K562 (cell line): ENCODE data around the gene ITGAD. TPM values are rescaled to one million over a fixed set of nuclear protein-coding genes. Genes with fewer than 3 reads are reported as not detected.

ENCODE experiments used
- ATAC-seq: fragments of 200-7000 bp; cut with Tn5 transposase; 3 replicates; pipeline ENCODE4 v1.9.1; 2020; ENCODE audit warnings: moderate library complexity
- BruUV-seq: library from RNA; stranded (reverse); fragments of 400-500 nt; replicated peaks from 2 replicates; lab custom pipeline; 2021; lab: Mats Ljungman, UMichigan
- CTCF ChIA-PET: fragments of 300-600 bp; formaldehyde crosslinking; extraction: SDS; loops from one replicate; lab custom pipeline; 2021; ENCODE audit warnings: low intra/inter-chr PET ratio; lab: Yijun Ruan, JAX
- POLR2A ChIA-PET: fragments of 300-600, 350-650 bp; sonication (Branson Sonifier 250); formaldehyde crosslinking; extraction: SDS; loops from one replicate; lab custom pipeline; 2021; ENCODE audit warnings: antibody characterized with exemption, inconsistent platforms; lab: Yijun Ruan, JAX
- DNase-seq, 4 experiments: peaks; one replicate each; pipeline versions ENCODE4 v3.0.0 to v3.0.0-alpha.2; 2011 to 2018; ENCODE audit warnings: low spot score in 3 of 4, mixed read lengths in 3 of 4; ENCODE audit errors: extremely low read depth in 1 of 4
- FAIRE-seq: peaks from 2 replicates; lab custom pipeline; 2011; peaks lifted over from hg19 to GRCh38; lab: Jason Lieb, UNC
- H2AFZ ChIP-seq: 2 replicates; pipeline ENCODE4 v1.6.0; 2011; ENCODE audit warnings: low read depth, low read length, control low read depth, inconsistent platforms
- H3K27ac ChIP-seq: fragments of 200-600 bp; 3 replicates; pipeline ENCODE4 v1.8.0; 2011; ENCODE audit warnings: low read depth, mild to moderate bottlenecking, control low read depth, inconsistent platforms, low read length, moderate library complexity, mixed read lengths; ENCODE audit errors: extremely low read depth
- H3K27me3 ChIP-seq, 2 experiments: fragments of 300-600 bp in 1 of 2; 2 replicates in 1 of 2; 3 replicates in 1 of 2; pipeline versions ENCODE4 v1.6.0 to v1.8.0; 2011; ENCODE audit warnings: inconsistent platforms in 2 of 2, low read length in 2 of 2, mild to moderate bottlenecking in 1 of 2, mixed read lengths in 1 of 2, moderate library complexity in 1 of 2; ENCODE audit not compliant: control insufficient read depth in 2 of 2, insufficient read depth in 2 of 2
- H3K36me3 ChIP-seq: fragments of 300-600 bp; 3 replicates; pipeline ENCODE4 v1.8.0; 2011; ENCODE audit warnings: mild to moderate bottlenecking, low read length, inconsistent platforms; ENCODE audit not compliant: control insufficient read depth, insufficient read depth
- H3K4me1 ChIP-seq, 2 experiments: fragments of 200-600 bp in 1 of 2; replicated peaks in 1 of 2; 2 replicates in 1 of 2; 3 replicates in 1 of 2; pipeline versions ENCODE4 v1.5.1 to v1.8.0; 2011; ENCODE audit warnings: inconsistent platforms in 2 of 2, low read length in 2 of 2, mild to moderate bottlenecking in 1 of 2, mixed read lengths in 1 of 2, moderate library complexity in 1 of 2; ENCODE audit not compliant: control insufficient read depth in 2 of 2, insufficient read depth in 2 of 2
- H3K4me2 ChIP-seq: 2 replicates; pipeline ENCODE4 v1.6.1; 2011; ENCODE audit warnings: low read length, control low read depth, inconsistent platforms, mixed read lengths; ENCODE audit not compliant: insufficient read depth
- H3K4me3 ChIP-seq: fragments of 200-600 bp; sonication (generic), shearing (Covaris generic); 2 replicates; pipeline ENCODE4 v1.5.1; 2016; ENCODE audit warnings: control low read depth, inconsistent platforms
- H3K79me2 ChIP-seq: fragments of 200-600 bp; 3 replicates; pipeline ENCODE4 v1.8.0; 2011; ENCODE audit warnings: low read length, inconsistent platforms; ENCODE audit not compliant: control insufficient read depth, insufficient read depth
- H3K9ac ChIP-seq, 2 experiments: 2 replicates each; pipeline versions ENCODE4 v1.6.0 to v1.6.1; 2011; ENCODE audit warnings: low read depth in 2 of 2, low read length in 2 of 2, control low read depth in 1 of 2, inconsistent platforms in 1 of 2, mild to moderate bottlenecking in 1 of 2, mixed read lengths in 1 of 2; ENCODE audit not compliant: insufficient read depth in 1 of 2
- H3K9me1 ChIP-seq: one replicate; pipeline ENCODE4 v1.6.0; 2011; ENCODE audit warnings: inconsistent platforms, mild to moderate bottlenecking, low read length, moderate library complexity; ENCODE audit not compliant: control insufficient read depth, insufficient read depth
- H3K9me3 ChIP-seq: replicated peaks from 2 replicates; pipeline ENCODE4 v1.5.1; 2011; ENCODE audit warnings: low read depth, low read length, inconsistent platforms; ENCODE audit not compliant: control insufficient read depth, insufficient read depth
- H4K20me1 ChIP-seq: replicated peaks from 2 replicates; pipeline ENCODE4 v1.6.1; 2011; ENCODE audit warnings: low read length, inconsistent platforms, mixed read lengths; ENCODE audit not compliant: control insufficient read depth, insufficient read depth
- CBX3 ChIP-seq, 2 experiments: IDR thresholded peaks; 1 replicate in 1 of 2; 2 replicates in 1 of 2; pipeline ENCODE4 v1.6.1; 2012; ENCODE audit warnings: inconsistent platforms in 2 of 2, low read length in 2 of 2, borderline replicate concordance in 1 of 2, control low read depth in 1 of 2
- HIVEP1 ChIP-seq: fragments of 250-450 bp; sonication (Bioruptor Pico); IDR thresholded peaks from 2 replicates; pipeline ENCODE4 v1.4.0; 2020; ENCODE audit warnings: mild to moderate bottlenecking
- HNRNPH1 ChIP-seq: fragments of 200-400 bp; formaldehyde crosslinking; optimal IDR thresholded peaks from 2 replicates; pipeline ENCODE3; 2017; ENCODE audit warnings: low read depth, mild to moderate bottlenecking, low read length, moderate library complexity
- MXI1 ChIP-seq: IDR thresholded peaks from 2 replicates; pipeline ENCODE4 v1.6.1; 2011; ENCODE audit warnings: low read depth, mild to moderate bottlenecking, improper control_type of control experiment, low read length
- PHF8 ChIP-seq: fragments of 200-600 bp; sonication (generic); IDR thresholded peaks from 2 replicates; pipeline ENCODE4 v1.6.1; 2012; ENCODE audit warnings: mixed run types, mild to moderate bottlenecking, inconsistent platforms, low read length, moderate library complexity, borderline replicate concordance
- RFX5 ChIP-seq: IDR thresholded peaks from 2 replicates; pipeline ENCODE4 v1.6.1; 2011; ENCODE audit warnings: low read depth, mild to moderate bottlenecking, improper control_type of control experiment, low read length
- SIN3B ChIP-seq: fragments of 450-650 bp; IDR thresholded peaks from 2 replicates; pipeline ENCODE4 v1.6.1; 2017; ENCODE audit warnings: low read depth, mild to moderate bottlenecking, moderate library complexity
- ZSCAN29 ChIP-seq: fragments of 450-650 bp; IDR thresholded peaks from 2 replicates; pipeline ENCODE4 v1.6.1; 2017
- WGBS: fragments of 100-300 bp; shearing (Covaris generic); methylation state at CpG from one replicate; pipeline ENCODE4 v1.1.6; 2016; ENCODE audit warnings: low coverage, mixed read lengths; ENCODE audit not compliant: insufficient coverage; ENCODE audit errors: missing lambda C conversion rate; 5-methylcytosine and 5-hydroxymethylcytosine counted together
- in situ Hi-C: fragments of 300-500 bp; cut with MboI; formaldehyde crosslinking; loops from 4 replicates; pipeline ENCODE4 v1.15.0; 2018; ENCODE audit warnings: inconsistent platforms, mixed read lengths
- intact Hi-C: fragments of 100-400 bp; cut with micrococcal nuclease; formaldehyde crosslinking; loops from 2 replicates; pipeline ENCODE4 v1.14.2; 2022
- polyA plus RNA-seq, 8 experiments: library from polyadenylated mRNA; depleted of rRNA in 4 of 8; stranded (reverse) in 5 of 8; unstranded in 3 of 8; fragments of >200 nt; fragmentation: Nextera tagmentation in 2 of 8; fragmentation: Illumina TruSeq in 1 of 8; extraction: Ambion mirVana in 2 of 8; extraction: Trizol in 1 of 8; gene quantifications; 2 replicates each; pipeline versions ENCODE4 v1.2.1 to v1.2.3, GENCODE V29; 2011 to 2014; ENCODE audit warnings: inconsistent platforms in 1 of 8, missing spikeins in 1 of 8
- total RNA-seq, 7 experiments: library from RNA; depleted of rRNA in 6 of 7; stranded (reverse); fragments of >200 nt in 6 of 7; fragmentation: Illumina TruSeq in 2 of 7; extraction: Trizol in 2 of 7; gene quantifications; 2 replicates each; pipeline versions ENCODE4 v1.2.1 to v1.2.3, GENCODE V29; 2011 to 2021; ENCODE audit warnings: low replicate concordance in 1 of 7
- TF ChIP-seq, protein P1 (sequence below): fragments of 200-800 bp; sonication (Bioruptor generic); IDR thresholded peaks from 2 replicates; pipeline ENCODE4 v1.6.1; 2016; ENCODE audit warnings: missing genetic modification characterization, missing compliant biosample characterization
- TF ChIP-seq, protein P2 (sequence below), 2 experiments: IDR thresholded peaks in 1 of 2; conservative IDR thresholded peaks in 1 of 2; 2 replicates each; pipeline ENCODE4 v1.6.1; 2016; ENCODE audit warnings: low read depth in 2 of 2, mild to moderate bottlenecking in 1 of 2, missing compliant biosample characterization in 1 of 2, missing genetic modification characterization in 1 of 2, moderate library complexity in 1 of 2
- TF ChIP-seq, protein P3 (sequence below): fragments of 450-650 bp; IDR thresholded peaks from 2 replicates; pipeline ENCODE4 v1.6.1; 2014; ENCODE audit warnings: low read depth, mild to moderate bottlenecking, moderate library complexity, borderline replicate concordance

ITGAD gene
- total and polyA plus RNA-seq, 9 of the 15 experiments (the other 6 are each of a cell fraction or from before 2014, with no cell fraction given): not detected

DNA sequence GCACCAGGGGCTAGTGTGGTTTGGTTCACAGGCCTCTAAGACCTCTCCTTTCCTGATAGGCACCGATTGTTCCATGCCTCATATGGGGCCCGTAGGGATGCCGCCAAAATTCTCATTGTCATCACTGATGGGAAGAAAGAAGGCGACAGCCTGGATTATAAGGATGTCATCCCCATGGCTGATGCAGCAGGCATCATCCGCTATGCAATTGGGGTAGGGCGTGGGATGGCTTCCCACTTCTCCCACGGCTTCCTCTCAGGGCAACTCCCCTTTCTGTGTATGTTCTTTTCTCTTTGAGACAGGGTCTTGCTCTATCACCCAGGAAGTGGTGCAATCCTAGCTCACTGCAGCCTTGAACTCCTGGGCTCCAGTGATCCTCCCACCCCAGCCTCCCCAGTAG, 32.9 kb upstream of the ITGAD start:
- no peak overlapping the region for H3K27ac ChIP-seq
- 3% methylated on average over 7 of the region's 7 CpGs for WGBS
- no peak overlapping the region for H3K4me3 ChIP-seq
- no peaks in the 10 kb centered on the region for H3K9me3 ChIP-seq
- no peaks in the 10 kb centered on the region for H3K36me3 ChIP-seq
- BruUV-seq: no TSS peak
- H3K9me1 ChIP-seq: no peaks in the 10 kb centered on the region
- FAIRE-seq (no peak), ATAC-seq (no peak), DNase-seq (no peak)
- H4K20me1 ChIP-seq: no peaks in the 10 kb centered on the region
- H3K79me2 ChIP-seq: no peaks in the 10 kb centered on the region
- ChIA-PET CTCF (no interaction called here), POLR2A (no interaction called here)
- no peak overlapping the region for H3K9ac ChIP-seq
- intact Hi-C loops (no loop called here), in situ Hi-C loops (no loop called here)
- no peak overlapping the region for H2AFZ ChIP-seq
- H3K27me3 ChIP-seq: peaks cover 4 to 31% of the 10 kb centered on the region in 2 experiments; a peak in 3 of 5 replicates
- peaks cover 0 to 13% of the 10 kb centered on the region in 2 experiments; a peak in 2 of 5 replicates for H3K4me1 ChIP-seq
- TF ChIP-seq, protein P1, sequence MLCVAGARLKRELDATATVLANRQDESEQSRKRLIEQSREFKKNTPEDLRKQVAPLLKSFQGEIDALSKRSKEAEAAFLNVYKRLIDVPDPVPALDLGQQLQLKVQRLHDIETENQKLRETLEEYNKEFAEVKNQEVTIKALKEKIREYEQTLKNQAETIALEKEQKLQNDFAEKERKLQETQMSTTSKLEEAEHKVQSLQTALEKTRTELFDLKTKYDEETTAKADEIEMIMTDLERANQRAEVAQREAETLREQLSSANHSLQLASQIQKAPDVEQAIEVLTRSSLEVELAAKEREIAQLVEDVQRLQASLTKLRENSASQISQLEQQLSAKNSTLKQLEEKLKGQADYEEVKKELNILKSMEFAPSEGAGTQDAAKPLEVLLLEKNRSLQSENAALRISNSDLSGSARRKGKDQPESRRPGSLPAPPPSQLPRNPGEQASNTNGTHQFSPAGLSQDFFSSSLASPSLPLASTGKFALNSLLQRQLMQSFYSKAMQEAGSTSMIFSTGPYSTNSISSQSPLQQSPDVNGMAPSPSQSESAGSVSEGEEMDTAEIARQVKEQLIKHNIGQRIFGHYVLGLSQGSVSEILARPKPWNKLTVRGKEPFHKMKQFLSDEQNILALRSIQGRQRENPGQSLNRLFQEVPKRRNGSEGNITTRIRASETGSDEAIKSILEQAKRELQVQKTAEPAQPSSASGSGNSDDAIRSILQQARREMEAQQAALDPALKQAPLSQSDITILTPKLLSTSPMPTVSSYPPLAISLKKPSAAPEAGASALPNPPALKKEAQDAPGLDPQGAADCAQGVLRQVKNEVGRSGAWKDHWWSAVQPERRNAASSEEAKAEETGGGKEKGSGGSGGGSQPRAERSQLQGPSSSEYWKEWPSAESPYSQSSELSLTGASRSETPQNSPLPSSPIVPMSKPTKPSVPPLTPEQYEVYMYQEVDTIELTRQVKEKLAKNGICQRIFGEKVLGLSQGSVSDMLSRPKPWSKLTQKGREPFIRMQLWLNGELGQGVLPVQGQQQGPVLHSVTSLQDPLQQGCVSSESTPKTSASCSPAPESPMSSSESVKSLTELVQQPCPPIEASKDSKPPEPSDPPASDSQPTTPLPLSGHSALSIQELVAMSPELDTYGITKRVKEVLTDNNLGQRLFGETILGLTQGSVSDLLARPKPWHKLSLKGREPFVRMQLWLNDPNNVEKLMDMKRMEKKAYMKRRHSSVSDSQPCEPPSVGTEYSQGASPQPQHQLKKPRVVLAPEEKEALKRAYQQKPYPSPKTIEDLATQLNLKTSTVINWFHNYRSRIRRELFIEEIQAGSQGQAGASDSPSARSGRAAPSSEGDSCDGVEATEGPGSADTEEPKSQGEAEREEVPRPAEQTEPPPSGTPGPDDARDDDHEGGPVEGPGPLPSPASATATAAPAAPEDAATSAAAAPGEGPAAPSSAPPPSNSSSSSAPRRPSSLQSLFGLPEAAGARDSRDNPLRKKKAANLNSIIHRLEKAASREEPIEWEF (CRISPR knock-in tag): no peak
- no peak for TF ChIP-seq ZSCAN29
- TF ChIP-seq, protein P2, sequence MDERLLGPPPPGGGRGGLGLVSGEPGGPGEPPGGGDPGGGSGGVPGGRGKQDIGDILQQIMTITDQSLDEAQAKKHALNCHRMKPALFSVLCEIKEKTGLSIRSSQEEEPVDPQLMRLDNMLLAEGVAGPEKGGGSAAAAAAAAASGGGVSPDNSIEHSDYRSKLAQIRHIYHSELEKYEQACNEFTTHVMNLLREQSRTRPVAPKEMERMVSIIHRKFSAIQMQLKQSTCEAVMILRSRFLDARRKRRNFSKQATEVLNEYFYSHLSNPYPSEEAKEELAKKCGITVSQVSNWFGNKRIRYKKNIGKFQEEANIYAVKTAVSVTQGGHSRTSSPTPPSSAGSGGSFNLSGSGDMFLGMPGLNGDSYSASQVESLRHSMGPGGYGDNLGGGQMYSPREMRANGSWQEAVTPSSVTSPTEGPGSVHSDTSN (CRISPR knock-in tag; IDR thresholded peaks at IDR 0.05; ENCODE audit: low read depth): no peak
- TF ChIP-seq, protein P2 (tag; conservative IDR thresholded peaks at IDR 0.05; ENCODE audit: low read depth): no peak
- no peak for TF ChIP-seq RFX5
- no peak for TF ChIP-seq HIVEP1 (CRISPR knock-in tag)
- TF ChIP-seq CBX3 (IDR thresholded peaks at IDR 0.05; ENCODE audit: borderline replicate concordance in 1 of 2, low read length in 2 of 2): no peak
- TF ChIP-seq, protein P3, sequence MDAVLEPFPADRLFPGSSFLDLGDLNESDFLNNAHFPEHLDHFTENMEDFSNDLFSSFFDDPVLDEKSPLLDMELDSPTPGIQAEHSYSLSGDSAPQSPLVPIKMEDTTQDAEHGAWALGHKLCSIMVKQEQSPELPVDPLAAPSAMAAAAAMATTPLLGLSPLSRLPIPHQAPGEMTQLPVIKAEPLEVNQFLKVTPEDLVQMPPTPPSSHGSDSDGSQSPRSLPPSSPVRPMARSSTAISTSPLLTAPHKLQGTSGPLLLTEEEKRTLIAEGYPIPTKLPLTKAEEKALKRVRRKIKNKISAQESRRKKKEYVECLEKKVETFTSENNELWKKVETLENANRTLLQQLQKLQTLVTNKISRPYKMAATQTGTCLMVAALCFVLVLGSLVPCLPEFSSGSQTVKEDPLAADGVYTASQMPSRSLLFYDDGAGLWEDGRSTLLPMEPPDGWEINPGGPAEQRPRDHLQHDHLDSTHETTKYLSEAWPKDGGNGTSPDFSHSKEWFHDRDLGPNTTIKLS: no peak
- no peak for TF ChIP-seq PHF8
- TF ChIP-seq SIN3B: no peak
- no peak for TF ChIP-seq HNRNPH1
- no peak for TF ChIP-seq MXI1
- H3K4me2 ChIP-seq: no peak overlapping the region
